GM19351 (cell line): Measurements from ENCODE around the gene TTBK2.
"Not testable (repeated sequence)": the region's sequence is repeated elsewhere in the genome, so short reads cannot be mapped to it uniquely, and the experiment has no call there.

Experiments used
- ATAC-seq: cut with Tn5 transposase; IDR thresholded peaks from one replicate; pipeline ENCODE4 v1.9.1; 2021; ENCODE audit warnings: mild to moderate bottlenecking, moderate library complexity; ENCODE audit not compliant: unreplicated experiment

Gene TTBK2

DNA sequence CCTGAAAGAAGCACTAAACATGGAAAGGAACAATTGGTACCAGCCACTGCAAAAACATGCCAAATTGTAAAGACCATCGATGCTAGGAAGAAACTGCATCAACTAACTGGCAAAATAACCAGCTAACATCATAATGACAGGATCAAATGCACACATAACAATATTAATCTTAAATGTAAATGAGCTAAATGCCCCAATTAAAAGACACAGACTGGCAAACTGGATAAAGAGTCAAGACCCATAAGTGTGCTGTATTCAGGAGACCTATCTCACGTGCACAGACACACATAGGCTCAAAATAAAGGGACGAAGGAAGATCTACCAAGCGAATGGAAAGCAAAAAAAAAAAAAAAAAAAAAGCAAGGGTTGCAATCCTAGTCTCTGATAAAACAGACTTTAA lies 154.5 kb downstream of the TTBK2 start:
- ATAC-seq: not testable (repeated sequence)

DNA sequence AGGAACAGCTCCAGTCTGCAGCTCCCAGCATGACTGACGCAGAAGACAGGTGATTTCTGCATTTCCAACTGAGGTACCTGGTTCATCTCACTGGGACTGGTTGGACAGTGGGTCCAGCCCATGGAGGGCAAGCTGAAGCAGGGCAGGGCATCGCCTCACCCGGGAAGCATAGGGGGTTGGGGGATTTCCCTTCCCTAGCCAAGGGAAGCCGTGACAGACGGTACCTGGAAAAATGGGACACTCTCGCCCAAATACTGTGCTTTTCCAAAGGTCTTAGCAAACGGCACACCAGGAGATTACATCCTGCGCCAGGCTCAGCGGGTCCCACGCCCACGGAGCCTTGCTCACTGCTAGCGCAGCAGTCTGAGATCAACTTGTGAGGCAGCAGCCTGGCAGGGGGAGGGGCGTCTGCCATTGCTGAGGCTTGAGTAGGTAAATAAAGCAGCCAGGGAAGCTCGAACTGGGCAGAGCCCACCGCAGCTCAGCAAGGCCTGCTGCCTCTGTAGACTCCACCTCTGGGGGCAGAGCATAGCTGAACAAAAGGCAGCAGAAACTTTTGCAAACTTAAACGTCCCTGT lies 156.3 kb downstream of the TTBK2 start:
- not testable (repeated sequence) for ATAC-seq

DNA sequence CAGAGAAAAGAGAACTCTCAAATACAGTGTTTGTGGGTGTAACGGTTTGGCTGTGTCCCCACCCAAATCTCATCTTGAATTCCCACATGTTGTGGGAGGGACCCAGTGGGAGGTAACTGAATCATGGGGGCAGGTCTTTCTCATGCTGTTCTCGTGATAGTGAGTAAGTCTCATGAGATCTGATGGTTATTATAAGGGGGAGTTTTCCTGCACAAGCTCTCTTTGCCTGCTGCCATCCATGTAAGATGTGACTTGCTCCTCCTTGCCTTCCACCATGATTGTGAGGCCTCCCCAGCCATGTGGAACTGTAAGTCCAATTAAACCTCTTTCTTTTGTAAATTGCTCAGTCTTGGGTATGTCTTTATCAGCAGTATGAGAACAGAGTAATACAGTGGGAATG lies 158.8 kb downstream of the TTBK2 start:
- ATAC-seq: not testable (repeated sequence)

DNA sequence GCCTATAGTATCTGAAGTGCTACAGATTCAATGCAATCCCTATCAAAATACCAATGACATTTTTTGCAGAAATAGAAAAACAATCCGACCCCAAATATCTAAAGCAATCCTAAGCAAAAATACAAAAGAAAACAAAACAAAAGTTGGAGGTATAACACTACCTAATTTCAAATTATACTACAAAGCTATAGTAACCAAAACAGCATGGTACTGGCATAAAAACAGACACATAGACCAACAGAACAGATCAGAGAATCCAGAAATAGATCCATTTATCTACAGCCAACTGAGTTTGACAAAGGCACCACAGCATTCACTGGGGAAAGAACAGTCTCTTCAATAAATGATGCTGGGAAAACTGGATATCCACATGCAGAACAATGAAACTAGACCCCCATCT lies 159.8 kb downstream of the TTBK2 start:
- no peak for ATAC-seq

DNA sequence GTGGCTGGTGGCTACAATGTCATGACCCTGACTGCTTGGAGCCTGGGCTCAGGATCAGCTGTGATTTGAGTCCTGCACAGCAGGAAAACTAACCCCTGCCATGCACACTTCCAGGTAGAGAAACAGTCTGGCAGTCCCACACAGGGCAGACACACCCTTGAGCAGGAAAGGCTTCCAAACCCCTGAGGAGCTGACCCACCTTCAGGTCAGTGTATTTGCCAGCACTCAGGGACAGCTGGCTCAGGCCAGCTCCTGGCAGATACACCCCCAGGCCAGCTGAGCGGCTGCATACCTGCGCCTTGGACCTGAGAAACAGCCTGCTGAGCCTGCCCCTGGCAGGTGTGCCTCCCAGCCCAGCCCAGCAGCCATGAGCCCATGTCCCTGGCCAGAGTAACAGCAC lies 161.5 kb downstream of the TTBK2 start:
- no peak for ATAC-seq

DNA sequence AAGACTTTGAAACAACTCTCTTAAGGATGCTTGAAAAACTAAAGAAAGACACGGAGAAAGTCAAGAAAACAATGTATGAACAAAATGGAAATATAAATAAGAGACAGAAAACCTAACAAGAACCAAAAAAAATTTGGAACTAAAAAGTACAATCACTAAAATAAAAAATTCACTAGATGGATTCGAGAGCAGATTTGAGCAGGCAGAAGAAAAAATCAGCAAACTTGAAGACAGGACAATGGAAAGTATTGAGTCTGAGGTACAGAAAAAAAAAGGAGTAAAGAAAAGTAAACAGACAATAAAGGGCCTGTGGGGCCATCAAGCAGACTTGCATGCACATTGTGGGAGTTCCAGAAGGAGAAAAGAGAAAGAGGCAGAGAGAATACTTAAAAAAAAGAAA lies 170.3 kb downstream of the TTBK2 start:
- no peak for ATAC-seq

DNA sequence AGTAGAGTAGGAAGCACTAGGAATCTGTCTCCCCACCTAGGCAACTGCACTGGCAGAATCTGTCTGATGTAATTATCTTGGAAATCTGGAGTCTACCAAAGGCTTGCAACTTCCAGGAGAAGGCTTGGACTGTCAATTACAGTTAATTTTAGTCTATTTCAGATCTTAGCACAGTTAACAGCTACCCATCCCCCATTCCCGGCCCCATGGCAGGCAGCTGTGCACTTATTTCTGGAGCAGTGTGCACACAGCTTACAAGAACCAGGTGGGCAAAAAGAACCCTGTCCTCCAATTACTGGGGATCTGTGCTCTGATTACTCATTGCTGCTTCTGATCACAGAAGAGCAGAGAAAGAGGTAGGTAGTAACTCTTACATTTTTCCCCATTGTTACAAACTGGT lies 171.3 kb downstream of the TTBK2 start:
- no peak for ATAC-seq

DNA sequence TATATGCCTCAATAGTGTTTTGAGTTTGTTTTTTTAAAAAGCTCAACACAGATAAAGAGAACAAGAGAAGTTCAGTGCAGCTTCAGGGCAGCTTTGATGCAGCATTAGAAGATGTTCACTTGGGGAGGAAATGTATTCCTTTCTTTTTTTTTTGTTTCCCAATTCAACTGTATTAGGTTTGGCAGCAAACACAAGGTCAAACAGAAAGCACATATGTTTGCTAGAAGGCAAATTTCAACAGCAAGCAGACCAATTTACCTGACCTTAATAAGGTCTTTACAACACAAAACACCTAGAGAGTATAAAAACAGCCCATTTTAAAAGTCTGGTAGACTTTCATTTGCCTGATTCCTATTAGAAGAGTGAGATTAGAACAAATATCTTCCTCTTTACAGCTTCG lies 176.4 kb downstream of the TTBK2 start:
- ATAC-seq: no peak

DNA sequence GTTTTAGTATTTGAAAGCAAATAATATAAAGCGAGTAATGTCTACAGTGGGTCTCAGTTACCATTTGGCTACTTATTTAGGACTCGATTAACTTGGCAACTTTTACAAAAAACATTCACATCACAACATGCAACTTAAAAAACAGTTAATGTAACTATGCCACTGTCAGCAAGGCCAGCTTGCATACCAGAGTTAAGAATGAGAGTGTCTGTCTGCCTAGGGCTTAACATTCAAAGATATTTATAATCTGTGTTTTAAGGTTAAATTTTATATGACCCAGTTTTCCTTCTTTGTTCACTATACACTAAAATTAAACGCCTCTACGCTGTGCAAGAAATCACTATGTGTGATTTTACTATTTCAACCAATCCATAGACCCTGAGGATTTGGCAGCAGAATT lies 178.4 kb downstream of the TTBK2 start:
- ATAC-seq: no peak

DNA sequence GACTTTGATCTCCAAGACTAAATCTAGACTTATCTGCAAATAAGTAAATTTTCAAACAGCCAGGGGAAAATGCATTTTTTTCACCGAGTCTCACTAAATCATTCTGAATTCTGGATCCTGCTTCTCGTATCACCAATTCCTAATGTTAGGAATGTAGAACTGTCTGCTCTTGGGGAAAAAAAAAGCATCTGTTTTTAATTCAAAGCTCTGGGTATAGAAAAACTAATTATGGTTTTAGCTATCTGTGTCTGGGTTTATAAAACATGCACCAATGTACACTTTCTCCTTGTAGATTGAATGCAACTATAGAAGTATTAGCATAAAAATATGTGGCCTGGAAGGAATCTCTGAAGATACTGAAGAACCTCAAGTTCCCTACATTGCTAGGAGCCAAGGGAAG lies 178.9 kb downstream of the TTBK2 start:
- ATAC-seq: no peak

DNA sequence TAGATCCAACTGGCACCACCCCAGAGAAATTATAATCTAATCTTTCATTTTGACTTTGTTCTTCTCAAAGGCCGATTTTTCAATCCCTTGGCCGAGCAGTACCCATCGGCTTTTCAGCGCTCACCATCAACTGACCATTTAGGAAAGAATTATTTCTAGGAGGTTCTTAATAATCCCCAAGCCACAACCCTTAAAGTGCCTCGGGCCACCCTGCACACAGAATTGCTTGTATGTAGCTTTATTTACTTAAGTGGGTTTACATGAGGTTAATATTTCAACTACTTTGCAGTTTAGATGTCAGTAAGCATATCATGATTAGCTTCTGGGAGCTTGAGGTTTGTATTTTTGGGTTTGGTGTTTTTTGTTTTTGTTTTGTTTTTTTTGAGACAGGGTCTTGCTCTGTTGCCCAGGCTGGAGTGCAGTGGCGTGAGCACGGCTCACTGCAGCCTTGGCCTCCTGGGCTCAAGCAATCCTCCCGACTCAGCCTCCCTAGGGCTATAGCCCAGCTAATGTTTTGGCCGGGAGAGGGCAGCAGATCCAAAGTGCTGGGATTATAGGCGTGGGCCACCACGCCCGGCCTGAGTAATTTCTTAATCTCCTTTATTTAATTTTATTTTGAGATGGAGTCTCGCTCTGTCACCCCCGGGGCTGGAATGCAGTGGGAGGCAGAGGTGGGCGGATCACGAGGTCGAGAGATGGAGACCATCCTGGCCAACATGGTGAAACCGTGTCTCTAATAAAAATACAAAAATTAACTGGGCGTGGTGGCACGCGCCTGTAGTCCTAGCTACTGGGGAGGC lies 182.8 kb downstream of the TTBK2 start:
- ATAC-seq: no peak

DNA sequence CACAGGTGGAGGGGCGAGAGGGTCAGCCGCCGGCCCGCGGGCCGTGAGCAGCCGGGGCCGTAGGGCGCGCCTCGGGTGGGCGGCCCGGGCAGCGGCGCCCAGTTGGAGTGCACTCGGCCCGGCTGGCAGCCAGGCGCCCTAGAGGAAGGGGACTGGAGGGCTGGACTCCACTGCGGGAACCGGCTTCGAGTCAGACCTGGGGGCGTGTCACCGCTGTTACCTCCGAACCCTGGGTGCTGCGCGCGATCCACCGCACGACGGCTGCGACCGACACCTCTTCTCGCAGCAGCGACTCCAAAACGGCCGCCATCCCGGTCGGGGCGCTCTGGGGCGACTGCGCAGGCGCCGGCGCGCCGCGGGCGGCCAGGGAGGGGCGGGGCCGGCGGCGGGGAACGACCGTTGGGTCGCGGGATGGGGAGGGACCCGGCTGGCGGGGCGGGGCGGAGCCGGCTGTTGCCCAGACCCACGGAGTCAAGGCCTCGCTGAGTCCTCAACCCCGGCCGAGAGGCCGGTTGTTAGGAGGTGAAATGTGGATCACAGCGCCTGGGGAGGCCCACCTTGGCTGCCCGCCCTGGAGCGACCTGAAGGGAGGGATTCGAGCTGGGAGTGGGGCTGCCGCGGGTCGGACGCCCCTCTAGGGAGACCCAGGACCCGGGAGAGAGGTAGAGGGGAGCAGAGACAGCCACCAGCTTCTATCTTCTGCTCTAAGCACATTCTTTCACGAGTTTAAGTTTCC lies 183.6 kb downstream of the TTBK2 start, which contains the start of gene CDAN1:
CDAN1 (minus strand) TSS at position 336 of the 736 bp plus-strand sequence; CDS start at position 310, 26 bp downstream.
- peak; percentile 83 for ATAC-seq

DNA sequence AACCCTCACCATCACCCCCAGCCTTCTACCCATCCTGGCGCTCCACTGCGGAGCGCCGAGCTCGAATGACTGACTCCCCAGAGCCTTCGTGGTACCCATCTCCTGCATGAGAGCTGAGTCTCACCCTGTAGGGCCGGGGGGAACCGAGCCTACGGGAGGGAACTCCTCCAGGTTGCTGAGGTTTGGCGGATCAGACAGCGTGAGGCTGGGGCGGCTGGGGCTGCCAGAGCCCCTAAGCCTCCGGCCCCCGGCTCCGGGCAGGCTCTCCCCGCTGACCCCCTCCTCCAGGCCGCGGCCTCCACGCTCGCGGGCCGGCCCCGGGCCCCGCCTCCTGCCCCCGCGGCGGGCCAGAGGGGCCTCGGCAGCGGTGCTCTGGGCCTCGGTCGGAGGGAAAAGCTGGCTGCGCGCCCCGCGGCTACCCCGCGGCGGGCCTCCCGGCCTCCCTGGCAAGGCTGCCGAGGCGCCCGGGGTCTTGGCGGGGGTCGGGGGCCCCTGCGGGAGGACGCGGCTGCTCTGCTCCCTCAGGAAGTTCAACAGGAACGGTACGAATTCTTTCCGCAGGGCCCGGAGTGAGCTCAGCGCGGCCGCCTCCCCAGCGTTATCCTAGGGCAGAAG lies 184.3 kb downstream of the TTBK2 start:
- ATAC-seq: peak; percentile 26

DNA sequence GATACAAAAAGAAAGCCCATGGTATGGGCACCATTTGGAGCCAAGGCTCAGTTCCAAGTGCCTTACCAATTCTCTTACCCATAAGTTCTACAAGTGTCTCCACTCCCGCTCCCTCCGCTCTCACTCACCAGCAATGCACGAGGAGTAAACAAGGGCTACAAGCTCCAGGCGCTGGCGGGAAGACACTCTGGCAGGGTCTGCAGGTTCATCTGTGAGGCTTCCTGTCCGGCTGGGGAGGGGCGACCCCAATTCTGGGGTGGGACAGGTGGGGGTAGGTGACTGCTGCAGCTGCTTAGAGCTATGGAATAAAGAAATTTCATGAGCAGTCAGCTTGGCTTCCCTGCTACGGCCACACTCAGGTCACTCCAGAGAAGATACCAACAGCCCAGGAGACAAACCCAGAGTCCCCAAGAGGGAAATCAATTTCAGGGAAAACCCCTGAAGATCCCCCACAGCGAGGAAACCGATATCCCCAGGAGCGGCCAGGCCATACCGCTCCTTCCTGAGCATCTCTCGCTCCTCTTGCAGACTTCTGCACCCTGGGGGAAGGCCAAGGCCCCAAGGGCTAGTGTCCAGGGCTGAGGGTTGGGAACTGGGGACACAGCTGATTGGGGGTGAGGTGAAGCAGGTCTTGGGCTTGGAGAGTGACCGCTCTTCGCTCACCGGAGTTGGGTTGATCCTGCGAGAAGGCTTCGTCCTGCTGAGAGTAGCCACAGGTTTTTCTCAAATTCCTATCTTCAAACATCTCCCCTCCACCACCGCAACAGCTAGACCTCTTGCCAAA lies 185.0 kb downstream of the TTBK2 start:
- no peak for ATAC-seq

DNA sequence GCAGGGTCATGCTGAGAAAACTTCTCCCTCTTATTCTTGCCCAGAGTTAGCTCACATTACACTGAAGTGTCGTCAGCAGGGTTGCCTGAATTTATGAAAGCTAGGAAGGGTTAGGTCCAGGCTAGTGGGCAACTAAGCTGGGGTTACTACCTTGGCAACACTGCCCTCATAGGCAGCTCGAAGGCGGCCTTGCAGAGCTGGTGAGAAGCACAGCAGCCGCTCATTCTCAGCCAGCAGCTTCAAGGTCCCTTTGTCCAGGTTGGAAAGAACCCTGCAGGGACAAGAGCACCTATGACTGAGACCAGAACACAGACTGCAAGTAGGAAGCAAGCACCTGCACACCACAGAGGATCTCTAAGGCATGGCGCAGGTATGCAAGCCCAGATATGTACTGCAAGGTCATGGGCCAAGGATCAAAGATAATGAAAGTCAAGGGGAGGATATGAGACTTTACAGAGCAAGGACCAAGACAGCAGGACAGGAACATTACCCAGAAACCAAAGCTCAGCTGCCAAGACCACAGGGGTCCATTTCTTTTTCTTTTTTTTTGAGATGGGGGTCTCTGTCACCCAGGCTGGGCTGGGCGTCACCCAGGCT lies 186.4 kb downstream of the TTBK2 start:
- ATAC-seq: no peak

DNA sequence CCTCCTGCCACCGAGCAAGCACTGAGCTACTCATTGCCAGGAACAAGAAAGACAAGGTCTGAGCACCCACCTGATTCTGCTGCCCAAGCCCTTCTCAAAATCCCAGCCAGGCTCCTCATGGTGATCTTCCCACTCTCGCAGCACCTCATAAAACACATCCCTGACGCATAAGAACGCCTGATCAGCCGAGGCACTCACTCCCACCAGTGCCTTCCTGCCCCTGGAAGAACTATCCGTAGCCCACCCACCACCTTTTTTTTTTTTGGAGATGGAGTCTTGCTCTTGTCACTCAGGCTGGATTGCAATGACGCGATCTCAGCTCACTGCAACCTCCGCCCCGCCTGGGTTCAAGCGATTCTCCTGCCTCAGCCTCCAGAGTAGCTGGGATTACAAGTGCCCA lies 187.6 kb downstream of the TTBK2 start:
- ATAC-seq: no peak

DNA sequence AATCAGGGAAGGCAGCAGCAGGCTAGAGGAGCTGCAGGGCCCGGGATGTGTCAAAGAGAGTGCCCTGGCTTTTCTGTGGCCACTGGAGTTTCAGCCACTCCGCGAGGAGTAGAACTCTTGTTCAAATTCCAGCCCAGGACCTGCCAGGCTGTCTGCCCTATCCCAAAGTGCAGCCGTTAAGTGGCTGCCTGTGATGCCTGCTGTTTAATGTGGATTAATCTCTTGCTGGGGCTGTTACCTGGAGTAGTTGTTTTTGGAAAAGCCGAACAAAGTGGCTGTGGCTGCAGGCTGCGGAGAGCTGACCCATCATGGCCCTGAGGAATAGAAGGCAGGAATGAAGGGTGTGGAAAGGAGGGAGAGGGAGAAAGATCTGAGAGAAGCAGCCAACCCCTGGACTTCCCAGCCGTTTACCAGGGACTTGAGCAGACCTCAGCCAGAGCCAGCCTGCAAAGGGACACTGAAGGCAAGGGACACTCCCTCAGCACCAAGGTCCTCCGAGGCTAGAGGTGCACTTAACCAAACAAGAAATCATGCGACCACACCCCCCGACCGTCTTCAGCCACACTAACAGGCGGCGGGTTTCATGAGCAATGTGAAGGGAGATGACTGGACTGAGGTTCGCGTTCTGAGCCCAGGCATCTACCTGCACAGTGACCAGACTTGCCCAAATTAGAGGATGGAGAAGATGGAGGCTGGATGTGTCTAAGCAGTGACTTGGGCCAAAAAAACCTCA lies 188.3 kb downstream of the TTBK2 start:
- ATAC-seq: no peak

DNA sequence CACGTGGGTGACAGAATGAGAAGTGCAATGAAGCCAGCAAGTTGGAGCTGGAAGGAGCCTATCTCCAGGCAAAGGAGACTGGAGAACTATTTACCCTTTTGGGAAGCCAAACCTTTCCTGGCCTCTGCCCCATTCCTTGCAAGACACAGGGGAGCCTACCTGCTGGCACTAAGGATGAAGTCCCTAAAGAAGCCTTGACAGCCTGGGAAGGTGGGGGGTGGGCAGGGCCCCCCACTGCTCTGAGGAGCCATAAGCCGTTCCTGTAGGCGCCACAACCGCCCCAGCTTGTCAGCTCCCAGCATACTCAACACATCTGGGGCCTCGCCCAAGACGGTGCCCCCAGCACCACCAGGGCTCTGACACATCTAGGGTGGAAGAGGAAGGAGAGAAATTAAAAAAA lies 189.1 kb downstream of the TTBK2 start:
- ATAC-seq: no peak

DNA sequence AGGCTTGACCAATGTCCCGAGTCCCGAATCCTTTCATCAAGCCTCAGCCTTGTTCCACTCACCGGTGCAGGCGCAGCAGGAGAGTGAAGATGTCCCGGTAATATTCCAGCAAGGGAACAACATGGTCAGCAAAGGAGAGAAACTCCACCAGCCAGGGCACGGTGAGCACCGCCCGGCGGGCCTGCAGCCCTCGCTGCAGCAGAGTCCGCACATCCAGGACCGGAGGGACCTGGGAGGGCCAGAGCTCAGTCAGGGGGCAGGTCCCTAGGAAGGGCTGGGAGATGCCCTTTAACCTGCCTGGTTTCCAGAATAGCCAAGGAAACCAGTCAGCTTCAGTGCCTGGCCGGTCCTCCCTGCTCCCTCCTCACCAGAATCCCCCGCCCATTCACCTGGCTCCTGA lies 190.0 kb downstream of the TTBK2 start:
- ATAC-seq: no peak

DNA sequence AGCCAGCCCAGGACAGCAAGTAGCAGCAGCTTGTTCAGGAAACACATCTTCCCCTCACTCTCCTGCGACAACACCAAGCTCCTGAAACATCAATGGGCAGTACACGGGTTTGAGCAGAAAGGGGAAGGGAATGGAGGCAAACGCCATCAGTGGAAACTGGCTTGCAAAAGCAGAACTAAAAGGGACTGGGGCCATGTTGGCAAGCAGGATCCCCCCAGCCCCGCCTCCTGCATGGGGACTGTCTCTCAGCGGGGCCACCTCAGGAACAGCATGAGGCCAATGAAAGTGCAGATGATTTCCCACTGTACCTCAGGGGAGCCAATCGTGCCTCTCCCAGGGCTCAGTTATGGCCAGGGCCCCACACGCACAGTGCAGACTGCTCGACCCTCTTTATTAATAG lies 190.4 kb downstream of the TTBK2 start:
- no peak for ATAC-seq
